Lower lobe of right lung (tissue), 2 donors: ENCODE results near the gene PLEKHG4B. TPM values are rescaled to one million over a fixed set of nuclear protein-coding genes. Genes with fewer than 3 reads are reported as not detected.

Source experiments
- ATAC-seq, 2 donors: fragments of 200-7000 bp; cut with Tn5 transposase; one replicate each; pipeline ENCODE4 v1.9.1; 2020 to 2022; ENCODE audit warnings: mild to moderate bottlenecking in 2 of 2, moderate library complexity in 2 of 2
- DNase-seq: peaks from one replicate; pipeline ENCODE4 v3.0.0-alpha.2; 2020
- H3K27ac ChIP-seq: fragments of 200-600 bp; one replicate; pipeline ENCODE4 v1.8.0; 2022
- H3K27me3 ChIP-seq: fragments of 200-600 bp; one replicate; pipeline ENCODE4 v1.8.0; 2022; ENCODE audit warnings: low read depth
- H3K36me3 ChIP-seq: fragments of 200-600 bp; one replicate; pipeline ENCODE4 v1.8.0; 2022; ENCODE audit warnings: mild to moderate bottlenecking
- H3K4me1 ChIP-seq: fragments of 200-600 bp; one replicate; pipeline ENCODE4 v1.8.0; 2022
- H3K4me3 ChIP-seq: fragments of 200-600 bp; one replicate; pipeline ENCODE4 v1.8.0; 2022; ENCODE audit warnings: mild to moderate bottlenecking
- H3K9me3 ChIP-seq: fragments of 200-600 bp; one replicate; pipeline ENCODE4 v1.8.0; 2022
- intact Hi-C: fragments of 100-400 bp; cut with DNase I; formaldehyde crosslinking; loops from one replicate; pipeline ENCODE4 v1.11.0; 2022
- total RNA-seq: library from RNA; stranded (reverse); fragmentation: NEBNext Ultra II Directional; extraction: Animal tissue kit (Norgen Biotek cat#: 25700); gene quantifications from one replicate; pipeline ENCODE4 v1.2.1, GENCODE V29; 2021
- TF ChIP-seq, protein P1 (sequence below): fragments of 200-600 bp; IDR thresholded peaks from one replicate; pipeline ENCODE4 v1.8.0; 2022; ENCODE audit warnings: antibody characterized with exemption, mild to moderate bottlenecking
- donor health status: DM: no; HTN: yes; CAD: no; lungs with severe emphysema.

Gene PLEKHG4B
- total RNA-seq, 1 donor from 2014 or later, result 2.7 TPM

- DNase-seq (peak; percentile 57), ATAC-seq (peak; percentile 14 to 17)
- H3K9me3 ChIP-seq, result no peaks in the 10 kb centered on the region
- intact Hi-C loops, result no loop called here
- no peak within 1 kb of the TSS for H3K27ac ChIP-seq
- TF ChIP-seq, protein P1, sequence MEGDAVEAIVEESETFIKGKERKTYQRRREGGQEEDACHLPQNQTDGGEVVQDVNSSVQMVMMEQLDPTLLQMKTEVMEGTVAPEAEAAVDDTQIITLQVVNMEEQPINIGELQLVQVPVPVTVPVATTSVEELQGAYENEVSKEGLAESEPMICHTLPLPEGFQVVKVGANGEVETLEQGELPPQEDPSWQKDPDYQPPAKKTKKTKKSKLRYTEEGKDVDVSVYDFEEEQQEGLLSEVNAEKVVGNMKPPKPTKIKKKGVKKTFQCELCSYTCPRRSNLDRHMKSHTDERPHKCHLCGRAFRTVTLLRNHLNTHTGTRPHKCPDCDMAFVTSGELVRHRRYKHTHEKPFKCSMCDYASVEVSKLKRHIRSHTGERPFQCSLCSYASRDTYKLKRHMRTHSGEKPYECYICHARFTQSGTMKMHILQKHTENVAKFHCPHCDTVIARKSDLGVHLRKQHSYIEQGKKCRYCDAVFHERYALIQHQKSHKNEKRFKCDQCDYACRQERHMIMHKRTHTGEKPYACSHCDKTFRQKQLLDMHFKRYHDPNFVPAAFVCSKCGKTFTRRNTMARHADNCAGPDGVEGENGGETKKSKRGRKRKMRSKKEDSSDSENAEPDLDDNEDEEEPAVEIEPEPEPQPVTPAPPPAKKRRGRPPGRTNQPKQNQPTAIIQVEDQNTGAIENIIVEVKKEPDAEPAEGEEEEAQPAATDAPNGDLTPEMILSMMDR, result no peak
- H3K4me1 ChIP-seq, result peaks cover 16% of the 10 kb centered on the region
- no peaks in the 10 kb centered on the region for H3K36me3 ChIP-seq
- peaks cover 10% of the 10 kb centered on the region for H3K27me3 ChIP-seq
- H3K4me3 ChIP-seq, result peak within 1 kb of the TSS; percentile 31
These were observed 99.3 kb downstream of the PLEKHG4B start, which contains the start of gene LRRC14B for GRCh38 chr5:191036-191948. Gene LRRC14B (plus strand): TSS chr5:191495. CDS start chr5:191539, 44 bp downstream.

DNA sequence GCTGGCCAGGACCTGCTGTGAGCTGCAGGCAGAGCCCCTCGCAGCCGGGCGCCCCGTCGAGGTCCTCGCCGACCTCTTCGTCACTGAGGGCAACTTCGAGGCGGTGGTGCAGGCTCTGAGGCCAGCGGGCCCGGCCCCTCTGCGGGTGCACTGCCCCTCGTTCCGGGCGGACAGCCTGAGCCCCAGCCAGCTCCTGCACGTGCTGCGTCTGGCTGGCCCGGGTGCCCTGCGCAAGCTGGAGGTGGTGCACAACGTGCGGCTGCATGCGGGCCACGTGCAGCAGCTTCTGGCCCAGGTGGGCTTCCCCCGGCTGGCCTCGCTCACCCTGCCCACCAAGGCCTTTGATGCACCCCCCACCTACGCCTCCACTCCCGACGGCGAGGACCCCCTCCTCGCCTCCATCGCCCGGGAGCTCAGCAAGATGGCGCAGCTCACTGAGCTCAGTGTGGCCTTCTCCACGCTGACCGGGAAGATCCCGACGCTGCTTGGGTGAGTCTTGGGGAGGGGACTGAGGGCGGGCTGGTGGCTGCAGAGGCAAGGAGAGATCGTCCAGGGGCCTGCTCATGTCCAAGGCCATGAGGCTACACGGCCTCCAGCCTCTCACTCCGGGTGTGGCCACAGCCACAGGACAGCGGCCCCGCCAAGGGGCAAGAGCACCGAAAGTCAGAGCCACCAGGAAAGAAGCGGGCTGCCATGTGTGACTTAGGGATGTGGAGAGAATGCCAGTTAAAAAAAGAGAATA lies 100.2 kb downstream of the PLEKHG4B start:
- ATAC-seq, result no peak
- Histone ChIP-seq H3K27me3 (peaks cover 10% of the 10 kb centered on the region), H3K36me3 (no peaks in the 10 kb centered on the region), H3K9me3 (no peaks in the 10 kb centered on the region), H3K27ac (no peak overlapping the region), H3K4me1 (peaks cover 16% of the 10 kb centered on the region), H3K4me3 (no peak overlapping the region)
- TF ChIP-seq, protein P1, result no peak
- no peak for DNase-seq
- intact Hi-C loops, result no loop called here

- TF ChIP-seq, protein P1, result no peak
- Histone ChIP-seq H3K4me1 (peaks cover 13% of the 10 kb centered on the region), H3K9me3 (no peaks in the 10 kb centered on the region), H3K27me3 (peaks cover 10% of the 10 kb centered on the region), H3K27ac (no peak overlapping the region), H3K4me3 (no peak overlapping the region), H3K36me3 (no peaks in the 10 kb centered on the region)
- DNase-seq, result no peak
- intact Hi-C loops, result no loop called here
- ATAC-seq, result no peak
These were observed 100.7 kb downstream of the PLEKHG4B start for GRCh38 chr5:192691-192969.

DNA sequence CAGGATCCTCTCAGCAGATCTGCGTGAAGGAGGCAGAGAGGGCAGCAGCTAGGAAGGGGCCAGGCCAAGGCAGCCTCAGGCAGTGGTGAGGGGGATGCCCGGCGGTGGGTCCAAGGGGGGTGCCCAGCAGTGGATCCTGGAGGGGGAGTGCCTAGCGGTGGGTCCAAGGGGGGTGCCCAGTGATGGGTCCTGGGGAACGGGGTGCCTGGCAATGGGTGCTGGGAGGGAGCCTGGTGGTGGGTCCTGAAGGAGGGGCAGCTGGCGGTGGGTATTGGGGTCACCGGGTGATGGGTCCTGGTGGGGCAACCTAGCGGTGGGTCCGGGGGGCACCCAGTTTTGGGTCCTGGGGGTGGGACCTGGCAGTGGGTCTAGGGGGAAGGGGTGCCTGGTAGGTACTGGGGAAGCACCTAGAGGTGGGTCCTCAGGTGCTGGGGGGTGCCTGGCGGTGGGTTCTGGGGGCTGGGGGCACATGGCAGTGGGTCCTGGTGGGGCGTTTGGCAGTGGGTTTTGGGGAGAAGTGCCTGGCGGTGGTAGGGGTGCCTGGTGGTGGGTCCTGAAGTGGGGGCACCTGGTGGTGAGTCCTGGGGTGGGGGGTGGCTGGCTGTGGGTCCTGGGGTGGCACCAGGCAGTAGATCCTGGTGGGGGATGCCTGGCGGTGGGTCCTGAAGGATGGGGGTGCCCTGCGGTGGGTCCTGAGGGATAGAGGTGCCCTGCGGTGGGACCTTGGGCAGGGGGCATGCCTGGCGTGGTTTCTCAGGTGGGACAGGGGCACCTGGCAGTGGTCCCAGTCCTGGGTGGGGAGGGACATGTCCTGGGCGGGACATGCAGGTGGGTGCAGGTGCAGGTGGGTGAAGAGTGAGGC lies 101.2 kb downstream of the PLEKHG4B start:
- Histone ChIP-seq H3K9me3 (no peaks in the 10 kb centered on the region), H3K4me3 (no peak overlapping the region), H3K4me1 (peaks cover 7% of the 10 kb centered on the region), H3K27me3 (peaks cover 10% of the 10 kb centered on the region), H3K36me3 (no peaks in the 10 kb centered on the region), H3K27ac (no peak overlapping the region)
- intact Hi-C loops, result no loop called here
- TF ChIP-seq, protein P1, result no peak
- ATAC-seq, result no peak
- no peak for DNase-seq

DNA sequence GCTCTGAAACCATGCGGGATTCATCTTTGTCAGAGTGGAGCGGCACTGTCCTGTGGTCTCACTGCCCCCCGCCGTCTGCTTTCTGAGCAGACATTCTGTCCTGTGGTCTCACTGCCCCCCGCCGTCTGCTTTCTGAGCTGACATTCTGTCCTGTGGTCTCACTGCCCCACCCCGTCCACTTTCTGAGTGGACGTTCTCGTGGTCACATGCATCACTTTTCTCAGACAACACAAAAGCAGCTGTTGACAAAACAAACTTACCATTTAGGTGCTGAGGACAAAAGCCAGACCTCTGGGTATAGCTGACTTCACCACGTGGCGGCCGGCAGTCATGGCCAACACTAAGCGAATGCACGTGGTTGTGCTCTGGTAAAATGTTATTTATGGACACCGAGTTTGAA lies 102.1 kb downstream of the PLEKHG4B start:
- intact Hi-C loops, result no loop called here
- Histone ChIP-seq H3K9me3 (no peaks in the 10 kb centered on the region), H3K27me3 (peaks cover 10% of the 10 kb centered on the region), H3K27ac (no peak overlapping the region), H3K4me3 (no peak overlapping the region), H3K4me1 (no peaks in the 10 kb centered on the region), H3K36me3 (no peaks in the 10 kb centered on the region)
- DNase-seq (no peak), ATAC-seq (no peak)
- TF ChIP-seq, protein P1, result no peak
